HEK293T (cell line): ENCODE measurements around the gene OAS2.

Source experiments
- BHLHE40 ChIP-seq: fragments of 450-650 bp; IDR thresholded peaks from 2 replicates; pipeline ENCODE4 v1.6.1; 2016; ENCODE audit warnings: mild to moderate bottlenecking, moderate library complexity, borderline replicate concordance
- FOXK2 ChIP-seq: fragments of 450-650 bp; IDR thresholded peaks from 2 replicates; pipeline ENCODE4 v1.6.1; 2016; ENCODE audit warnings: mild to moderate bottlenecking
- NFRKB ChIP-seq: fragments of 450-650 bp; IDR thresholded peaks from 2 replicates; pipeline ENCODE4 v1.6.1; 2016; ENCODE audit warnings: mild to moderate bottlenecking, moderate library complexity
- SP1 ChIP-seq: fragments of 450-650 bp; IDR thresholded peaks from 2 replicates; pipeline ENCODE4 v1.6.1; 2017

- no peak for TF ChIP-seq FOXK2
- no peak for TF ChIP-seq SP1
- TF ChIP-seq NFRKB = no peak
- no peak for TF ChIP-seq BHLHE40
These were observed 82.1 kb downstream of the OAS2 start for GRCh38 chr12:113060336-113060960.
